HT-29 (cell line): ENCODE measurements around the gene MGP. TPM values are rescaled to one million over a fixed set of nuclear protein-coding genes. Genes with fewer than 3 reads are reported as not detected.

Experiments used
- DNase-seq: peaks from one replicate; pipeline ENCODE4 v3.0.0-alpha.2; 2015; ENCODE audit warnings: low spot score
- total RNA-seq: library from RNA; depleted of rRNA; stranded (reverse); fragments of >200 nt; shearing (Covaris generic); gene quantifications from 2 replicates; pipeline ENCODE4 v1.2.3, GENCODE V29; 2014

MGP gene
- total RNA-seq, 1 experiment from 2014 or later = 0.64 TPM

DNA sequence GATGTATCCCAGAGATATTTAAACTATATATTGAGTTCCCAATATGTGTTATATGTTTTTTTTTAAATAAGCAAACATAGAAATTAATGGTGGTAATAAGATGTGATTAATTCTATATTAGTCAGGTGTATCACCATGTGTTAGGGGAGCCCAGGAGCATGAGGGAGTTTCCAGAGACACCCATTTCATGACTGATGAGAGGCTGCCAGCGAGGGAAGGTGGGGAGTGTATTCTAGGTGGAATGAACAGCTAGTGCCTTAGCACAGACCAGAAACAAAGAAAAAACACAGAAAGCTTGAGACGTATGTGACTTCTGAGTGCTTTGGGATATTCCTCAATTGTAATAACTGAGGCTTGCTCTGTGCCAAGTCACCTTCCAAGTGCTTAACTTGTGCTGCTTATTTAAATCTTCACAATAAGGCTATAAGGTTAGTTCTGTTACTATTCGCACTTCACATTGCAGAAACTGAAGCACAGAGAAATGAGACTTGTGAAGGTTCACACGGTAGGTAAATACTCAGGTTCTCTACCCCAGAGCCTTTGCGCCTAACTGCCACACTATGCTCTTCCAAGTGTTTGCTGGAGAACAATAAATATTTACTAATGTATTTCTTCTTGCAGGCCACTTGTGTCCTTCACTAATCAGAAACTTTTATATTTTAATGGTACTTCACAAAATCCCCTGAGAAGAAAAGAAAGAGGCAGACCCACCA is 17.9 kb upstream of the MGP start:
- no peak for DNase-seq

GRCh38 chr12:14902465-14902864 is 16.8 kb upstream of the MGP start:
- DNase-seq = no peak

GRCh38 chr12:14901228-14901562 is 15.5 kb upstream of the MGP start:
- no peak for DNase-seq

- no peak for DNase-seq
These were observed 15.0 kb upstream of the MGP start for GRCh38 chr12:14900521-14901227.

GRCh38 chr12:14896521-14897169 is 11.0 kb upstream of the MGP start:
- no peak for DNase-seq

DNA sequence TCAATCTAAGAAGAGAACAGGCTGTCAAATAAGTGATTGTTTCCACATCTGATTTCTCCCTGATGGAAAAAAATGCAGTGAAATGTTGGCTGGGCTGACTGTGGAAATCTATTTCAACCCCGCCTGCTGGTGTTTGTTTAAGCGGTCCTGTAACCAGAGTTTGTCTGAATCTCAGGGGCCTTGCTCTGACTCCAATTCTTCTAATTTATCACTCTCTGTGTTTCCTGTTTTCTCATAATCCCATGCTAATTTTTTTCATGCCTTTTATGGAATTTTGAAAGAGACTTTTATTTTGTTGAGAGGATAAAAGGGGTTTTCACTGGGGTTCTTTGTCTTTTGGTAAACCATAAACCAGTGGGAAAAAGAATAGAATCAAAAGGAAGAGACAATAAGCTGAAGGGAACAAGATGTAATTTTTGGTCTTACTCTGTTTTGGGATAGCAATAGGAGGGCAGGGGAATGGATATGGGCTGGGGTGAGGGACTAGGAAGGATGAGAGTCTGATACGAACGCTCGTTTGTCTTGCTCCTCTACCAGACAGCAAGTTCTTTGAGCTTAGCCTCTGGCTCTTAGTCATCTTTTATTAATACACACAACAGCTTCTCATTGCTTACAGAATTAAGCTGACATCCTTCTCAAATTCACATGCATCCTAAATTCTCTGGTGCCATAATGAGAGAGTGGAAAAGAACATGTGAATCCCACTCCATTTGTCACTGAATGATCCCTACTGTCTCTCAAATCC is 8.0 kb upstream of the MGP start:
- no peak for DNase-seq

GRCh38 chr12:14892726-14893505 is 7.3 kb upstream of the MGP start:
- DNase-seq = peak; percentile 36

DNA sequence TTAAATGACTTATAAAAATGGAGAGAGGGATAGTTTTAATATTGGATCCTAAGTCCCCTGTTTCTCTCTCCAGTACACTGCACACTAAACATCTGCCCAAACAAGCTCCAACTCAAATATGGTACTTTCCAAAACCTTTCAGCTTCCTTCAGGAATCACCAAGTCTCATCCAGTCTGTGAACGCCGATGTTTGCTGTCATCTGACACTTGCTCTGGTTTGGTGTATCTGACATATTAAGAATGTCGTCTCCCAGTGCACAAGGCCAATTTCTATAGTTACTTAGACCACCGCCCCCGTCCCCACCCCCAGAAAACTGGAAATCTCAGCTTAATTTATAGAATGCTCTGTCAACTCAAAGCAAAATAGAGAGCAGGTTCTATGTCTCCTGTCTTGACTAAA is 5.0 kb upstream of the MGP start:
- no peak for DNase-seq

GRCh38 chr12:14886271-14886670 is 617 bp upstream of the MGP start:
- peak; percentile 70 for DNase-seq

GRCh38 chr12:14884458-14884878 is 1.2 kb downstream of the MGP start:
- peak; percentile 63 for DNase-seq

- no peak for DNase-seq
These were observed 2.0 kb downstream of the MGP start for GRCh38 chr12:14883686-14884085.

DNA sequence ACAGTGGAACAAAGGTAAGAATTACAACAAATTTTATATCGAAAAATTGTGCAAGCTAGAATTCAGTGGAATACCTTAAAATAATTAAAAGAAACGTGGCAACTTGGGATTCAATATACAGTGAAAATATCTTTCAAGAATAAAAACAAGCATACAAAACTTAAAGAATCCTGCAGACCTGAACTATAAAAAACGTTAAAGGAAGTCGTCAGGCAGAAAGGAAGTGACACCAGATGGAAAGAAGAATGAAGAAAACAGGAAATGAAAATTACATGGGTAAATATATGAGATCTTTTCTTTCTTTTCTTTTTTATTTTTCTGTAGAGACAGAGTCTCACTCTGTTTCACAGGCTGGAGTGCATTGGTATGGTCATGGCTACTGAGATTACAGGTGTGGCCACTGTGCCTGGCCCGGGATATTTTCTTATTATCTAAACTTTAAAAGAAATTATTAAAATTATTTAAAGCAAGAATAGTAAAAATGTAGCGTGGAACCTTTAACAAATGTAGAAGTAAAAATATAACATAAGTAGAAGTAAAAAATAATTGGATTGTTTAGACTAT is 4.7 kb downstream of the MGP start:
- DNase-seq = no peak

DNA sequence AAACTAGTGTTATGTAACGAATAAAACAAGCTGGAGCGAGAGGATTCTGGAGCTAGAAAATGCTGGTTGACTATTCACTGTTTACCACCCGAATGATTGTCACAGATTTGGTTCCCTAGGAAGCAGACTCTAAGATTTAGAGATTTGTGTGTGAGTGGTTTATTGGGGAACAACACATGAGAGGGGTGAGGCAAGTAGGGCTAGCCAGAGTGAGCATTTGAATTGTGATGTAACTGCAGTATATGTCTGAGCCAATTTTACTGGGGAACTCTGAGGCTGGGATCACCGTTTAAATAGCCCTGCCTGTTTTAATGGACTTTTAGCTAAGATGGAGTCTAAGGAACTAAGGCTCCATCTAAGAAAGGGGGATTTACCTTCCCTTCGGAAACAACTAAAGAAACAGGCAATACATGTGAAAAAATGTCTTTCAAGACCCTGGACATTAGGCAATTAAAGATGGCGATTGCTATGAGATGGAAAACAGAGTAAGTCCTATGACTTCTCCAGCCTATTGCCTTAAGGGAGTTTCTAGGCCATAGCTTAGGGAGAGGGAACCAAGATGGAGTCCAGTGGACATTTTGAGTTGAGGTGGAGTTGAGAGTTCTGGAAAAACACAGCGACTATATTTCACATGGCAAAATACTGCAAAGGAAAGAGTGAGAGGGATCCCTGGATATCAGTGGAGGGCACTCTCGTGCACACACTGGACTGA is 6.3 kb downstream of the MGP start:
- DNase-seq = no peak

- DNase-seq = no peak
These were observed 7.2 kb downstream of the MGP start for GRCh38 chr12:14878488-14878887.

DNA sequence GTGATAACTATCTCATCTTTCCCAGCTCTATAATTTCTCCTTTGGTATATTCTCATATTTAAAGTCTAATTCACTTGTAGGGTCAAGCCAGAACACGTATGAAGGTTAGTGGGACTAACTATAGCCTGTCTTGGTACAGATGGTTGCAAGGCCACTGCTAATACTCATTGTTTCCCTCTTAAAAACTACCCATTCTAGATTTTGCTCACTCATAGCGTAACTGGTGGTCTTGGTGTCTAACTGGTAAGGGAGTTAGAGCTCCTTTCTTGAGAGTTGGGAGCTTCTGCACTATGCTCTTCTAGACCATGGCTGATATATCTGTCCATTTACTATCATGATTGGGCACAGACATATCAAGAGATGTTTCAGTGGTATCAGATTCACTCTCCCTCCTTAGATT is 8.8 kb downstream of the MGP start:
- DNase-seq = no peak

GRCh38 chr12:14874882-14875281 is 10.8 kb downstream of the MGP start:
- no peak for DNase-seq

DNA sequence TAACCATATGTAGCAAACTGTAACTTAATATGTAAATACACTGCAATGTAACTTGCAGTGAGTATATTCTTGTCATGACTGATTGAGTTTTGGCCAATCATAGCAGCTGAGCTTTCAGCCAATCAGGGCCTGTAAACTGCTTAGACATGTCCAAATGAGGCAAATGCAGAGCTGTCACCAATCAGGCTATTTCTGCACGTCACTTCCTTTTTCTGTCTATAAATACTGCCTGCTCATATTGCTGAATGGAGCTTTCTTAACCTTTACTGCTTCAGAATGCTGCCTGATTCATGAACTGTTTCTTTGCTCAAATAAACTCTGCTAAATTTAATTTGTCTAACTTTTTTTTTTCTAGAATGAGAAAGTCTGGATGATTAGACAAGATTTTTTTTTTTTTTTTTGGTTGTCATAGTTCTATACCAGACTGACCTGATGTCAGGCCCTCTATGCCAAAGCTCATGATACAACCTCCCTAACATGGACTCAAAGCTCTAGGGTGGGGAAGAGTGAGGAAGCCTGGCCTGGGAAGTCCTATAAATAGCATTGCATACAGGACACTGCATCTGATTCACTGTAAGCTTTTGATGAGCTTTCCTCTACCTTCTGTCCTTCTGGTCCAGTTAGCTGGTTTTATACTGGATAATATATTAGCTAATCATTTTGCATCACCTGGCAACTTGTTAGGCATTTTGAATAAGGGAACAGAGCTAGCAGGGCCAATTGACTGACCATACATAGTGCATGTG is 12.0 kb downstream of the MGP start:
- no peak for DNase-seq

GRCh38 chr12:14871886-14872285 is 13.8 kb downstream of the MGP start:
- no peak for DNase-seq

DNA sequence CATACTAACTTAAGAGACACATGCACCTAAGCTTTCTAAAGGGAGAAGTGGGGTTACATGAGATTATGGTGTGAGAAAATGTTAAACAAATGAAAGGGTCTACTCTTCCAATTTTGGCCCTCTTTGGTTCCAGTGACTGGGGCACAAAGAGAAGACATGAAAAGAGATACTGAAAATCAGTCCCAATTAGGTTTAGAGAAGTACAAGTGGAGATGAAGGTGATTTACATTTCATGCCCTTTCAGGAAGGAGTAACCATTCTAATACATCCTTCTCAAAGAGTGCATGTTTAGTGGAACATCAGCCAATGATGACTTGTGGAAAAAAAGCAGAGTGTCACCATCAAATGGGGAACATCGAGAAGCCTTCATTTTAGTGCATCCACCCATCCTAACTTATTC is 14.4 kb downstream of the MGP start:
- no peak for DNase-seq
